ENCODE measurements around the gene DSEL. TPM values are rescaled to one million over a fixed set of nuclear protein-coding genes. Genes with fewer than 3 reads are reported as not detected.

Gene DSEL
- total and polyA plus RNA-seq, 4 experiments from 2014 or later, result 0.56 to 1.3 (median 0.90) TPM

DNA sequence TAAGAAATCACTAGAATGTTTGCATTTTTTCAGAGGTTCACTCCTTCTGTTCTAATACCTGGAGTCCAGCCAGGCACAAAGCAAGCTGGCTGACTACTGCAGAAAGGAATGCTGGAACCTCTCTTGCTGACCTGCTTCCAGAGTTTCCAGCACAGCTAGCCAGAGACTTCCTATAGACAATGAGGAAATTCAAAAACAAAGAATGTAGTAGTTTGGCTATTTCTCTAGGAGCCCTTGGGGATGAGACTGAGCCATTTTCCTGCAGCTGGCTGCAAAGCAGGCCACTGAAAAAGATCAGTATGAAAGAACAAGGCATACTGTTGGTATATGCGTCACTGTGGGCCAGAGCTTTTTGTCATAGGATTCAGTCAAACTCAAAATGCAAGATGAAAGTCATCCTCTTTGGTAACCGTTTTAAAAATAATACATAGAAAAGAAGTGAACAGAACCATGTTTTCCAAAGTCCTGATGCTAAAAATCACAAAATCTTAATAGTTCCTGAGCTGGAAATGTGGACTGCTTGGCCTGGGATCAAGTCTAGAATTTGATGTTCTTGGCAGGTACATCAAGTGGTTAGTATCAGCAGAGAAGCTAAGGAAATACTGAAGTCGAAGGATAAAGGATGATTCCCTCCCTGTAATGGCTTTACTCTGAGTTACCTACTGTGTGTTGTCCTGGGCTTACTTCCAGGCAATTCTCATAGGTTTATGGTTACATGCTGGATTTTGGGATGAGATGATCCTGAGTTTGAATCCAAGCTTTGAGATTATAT lies 9.0 kb upstream of the DSEL start:
- Mint-ChIP-seq H3K9me3 (no peaks in the 10 kb centered on the region), H3K27ac (no peak overlapping the region), H3K4me3 (no peak overlapping the region), H3K27me3 (peaks cover 14 to 26% of the 10 kb centered on the region in 2 donors), H3K4me1 (no peaks in the 10 kb centered on the region), H3K36me3 (no peaks in the 10 kb centered on the region)
- Histone ChIP-seq H3K9me3 (ENCODE audit: control insufficient read depth in 1 of 2, low read length in 2 of 2) (no peaks in the 10 kb centered on the region), H3K27ac (ENCODE audit: low read depth, low read length) (no peak overlapping the region), H3K4me1 (ENCODE audit: insufficient read depth, low read length) (no peaks in the 10 kb centered on the region), H3K27me3 (ENCODE audit: insufficient read depth, low read length) (peaks cover 4% of the 10 kb centered on the region), H3K4me3 (ENCODE audit: low read length in 2 of 2) (no peak overlapping the region), H3K36me3 (ENCODE audit: insufficient read depth, low read length) (no peaks in the 10 kb centered on the region)
- DNase-seq, result no peak
- CTCF ChIA-PET (ENCODE audit: partially characterized antibody), result interaction anchor here (1.2 to 2.5 kb wide), 2 partner anchors 9 to 12 kb away, joined by 4 to 9 read pairs; partner anchors contain the start of gene DSEL
- intact Hi-C loops (cut with micrococcal nuclease), result no loop called here
- POLR2A ChIA-PET (ENCODE audit: partially characterized antibody), result no interaction called here

DNA sequence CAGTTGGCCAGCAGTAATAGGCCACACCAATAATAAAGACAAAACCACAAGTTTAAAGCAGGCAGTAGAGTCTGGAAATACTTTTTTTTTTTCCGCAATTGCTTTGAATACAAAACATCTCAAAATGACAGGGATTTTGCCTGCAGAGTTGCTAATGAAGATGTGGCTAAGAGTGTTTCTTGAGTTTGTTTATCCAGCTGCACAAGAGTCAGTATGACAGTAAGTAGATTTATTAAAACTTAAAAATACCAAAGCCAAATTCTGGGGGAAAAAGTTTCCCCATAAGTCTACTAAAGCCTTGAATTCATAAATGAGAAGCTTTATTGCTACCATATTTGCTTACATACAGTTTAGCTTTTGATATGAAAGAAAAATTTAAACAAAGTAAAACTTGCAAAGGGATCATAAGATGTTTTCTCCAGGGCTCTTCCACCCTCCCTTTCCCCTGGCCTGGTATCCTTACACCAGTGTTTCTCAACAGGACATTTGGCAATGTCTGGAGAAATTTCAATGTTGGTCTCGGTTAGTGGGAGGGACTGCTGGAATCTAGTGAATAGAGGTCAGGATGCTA lies 3.9 kb upstream of the DSEL start:
- H3K27ac Mint-ChIP-seq, result no peak overlapping the region
- Histone ChIP-seq H3K27me3 (ENCODE audit: insufficient read depth, low read length) (peaks cover 4% of the 10 kb centered on the region), H3K27ac (ENCODE audit: low read depth, low read length) (no peak overlapping the region), H3K4me1 (ENCODE audit: insufficient read depth, low read length) (peaks cover 16% of the 10 kb centered on the region), H3K36me3 (ENCODE audit: insufficient read depth, low read length) (no peaks in the 10 kb centered on the region), H3K9me3 (ENCODE audit: control insufficient read depth in 1 of 2, low read length in 2 of 2) (no peaks in the 10 kb centered on the region), H3K4me3 (ENCODE audit: low read length in 2 of 2) (no peak overlapping the region)
- H3K4me1 Mint-ChIP-seq, result peaks cover 10 to 25% (median 18%) of the 10 kb centered on the region in 4 donors
- H3K27me3 Mint-ChIP-seq, result peaks cover 11 to 22% of the 10 kb centered on the region in 2 donors
- no peak for DNase-seq
- ChIA-PET POLR2A (ENCODE audit: partially characterized antibody) (no interaction called here), CTCF (ENCODE audit: partially characterized antibody) (no interaction called here)
- H3K9me3 Mint-ChIP-seq, result no peaks in the 10 kb centered on the region
- no peak overlapping the region for H3K4me3 Mint-ChIP-seq
- peaks cover 0 to 4% of the 10 kb centered on the region in 2 donors for H3K36me3 Mint-ChIP-seq
- intact Hi-C loops (cut with micrococcal nuclease), result no loop called here

DNA sequence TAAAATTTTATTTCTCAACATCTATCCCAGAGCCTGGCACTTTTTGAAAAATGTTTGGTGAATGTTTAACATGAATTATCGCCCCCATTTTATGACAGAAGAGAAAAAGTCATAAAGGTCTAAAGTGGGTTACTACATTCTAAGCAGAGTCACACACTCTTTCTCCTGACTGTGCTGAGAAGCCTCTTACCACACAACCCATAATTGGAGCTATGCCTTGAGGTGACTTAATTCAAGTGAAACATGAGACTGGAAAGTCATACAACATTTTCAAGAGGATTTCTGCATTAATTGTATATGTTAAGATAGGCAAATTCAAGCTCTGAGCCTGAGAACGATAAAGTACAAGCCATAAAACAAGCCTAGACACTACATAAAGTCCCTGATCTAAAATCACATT lies 3.1 kb upstream of the DSEL start:
- Mint-ChIP-seq H3K27me3 (peaks cover 11 to 22% of the 10 kb centered on the region in 2 donors), H3K4me1 (peaks cover 14 to 30% (median 22%) of the 10 kb centered on the region in 4 donors), H3K9me3 (no peaks in the 10 kb centered on the region), H3K36me3 (peaks cover 0 to 4% of the 10 kb centered on the region in 2 donors), H3K27ac (no peak overlapping the region), H3K4me3 (peak overlapping the region in 1 of 8 donors; percentile 33)
- Histone ChIP-seq H3K4me1 (ENCODE audit: insufficient read depth, low read length) (peaks cover 16% of the 10 kb centered on the region), H3K27me3 (ENCODE audit: insufficient read depth, low read length) (no peaks in the 10 kb centered on the region), H3K4me3 (ENCODE audit: low read length in 2 of 2) (no peak overlapping the region), H3K27ac (ENCODE audit: low read depth, low read length) (no peak overlapping the region), H3K36me3 (ENCODE audit: insufficient read depth, low read length) (no peaks in the 10 kb centered on the region), H3K9me3 (ENCODE audit: control insufficient read depth in 1 of 2, low read length in 2 of 2) (no peaks in the 10 kb centered on the region)
- no peak for DNase-seq
- intact Hi-C loops (cut with micrococcal nuclease), result loop anchor here (5.0 to 10.0 kb wide), 2 partner anchors 102 to 275 kb away; no protein-coding TSS in a partner anchor
- ChIA-PET POLR2A (ENCODE audit: partially characterized antibody) (no interaction called here), CTCF (ENCODE audit: partially characterized antibody) (interaction anchor here (1.1 kb wide), 1 partner anchor 8 kb away, joined by 3 read pairs; no protein-coding TSS in a partner anchor)

DNA sequence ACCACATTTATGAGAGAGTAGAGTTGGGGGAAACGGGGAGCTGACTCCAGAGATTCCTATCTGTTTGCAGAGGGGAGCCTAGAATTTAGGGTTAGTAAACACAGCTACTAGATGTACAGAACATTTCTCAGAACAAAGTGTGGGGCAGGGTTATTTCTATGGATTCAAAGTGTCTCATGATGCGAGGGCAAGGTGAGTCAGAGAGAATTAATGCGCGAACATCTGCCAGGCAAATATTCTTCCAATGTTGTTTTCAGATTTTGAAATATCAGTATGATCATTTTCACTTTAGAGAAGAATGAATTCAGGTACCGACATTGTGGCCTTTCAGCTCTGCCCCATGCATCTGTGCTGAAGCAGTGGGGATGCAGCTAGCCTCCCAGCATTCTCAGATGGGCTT lies 2.0 kb upstream of the DSEL start:
- Histone ChIP-seq H3K27me3 (ENCODE audit: insufficient read depth, low read length) (no peaks in the 10 kb centered on the region), H3K9me3 (ENCODE audit: control insufficient read depth in 1 of 2, low read length in 2 of 2) (no peaks in the 10 kb centered on the region), H3K36me3 (ENCODE audit: insufficient read depth, low read length) (no peaks in the 10 kb centered on the region), H3K27ac (ENCODE audit: low read depth, low read length) (no peak overlapping the region), H3K4me3 (ENCODE audit: low read length in 2 of 2) (no peak overlapping the region), H3K4me1 (ENCODE audit: insufficient read depth, low read length) (peaks cover 16% of the 10 kb centered on the region)
- intact Hi-C loops (cut with micrococcal nuclease), result loop anchor here (5.0 to 10.0 kb wide), 2 partner anchors 101 to 274 kb away; no protein-coding TSS in a partner anchor
- peaks cover 9 to 20% of the 10 kb centered on the region in 2 donors for H3K27me3 Mint-ChIP-seq
- no peak overlapping the region for H3K27ac Mint-ChIP-seq
- POLR2A ChIA-PET (ENCODE audit: partially characterized antibody), result no interaction called here
- no peak for DNase-seq
- H3K4me1 Mint-ChIP-seq, result peaks cover 14 to 30% (median 22%) of the 10 kb centered on the region in 4 donors
- no peaks in the 10 kb centered on the region for H3K9me3 Mint-ChIP-seq
- CTCF ChIA-PET (ENCODE audit: partially characterized antibody), result interaction anchor here (1.1 kb wide), 1 partner anchor 9 kb away, joined by 3 read pairs; no protein-coding TSS in a partner anchor
- H3K36me3 Mint-ChIP-seq, result peaks cover 0 to 4% of the 10 kb centered on the region in 2 donors
- H3K4me3 Mint-ChIP-seq, result no peak overlapping the region

DNA sequence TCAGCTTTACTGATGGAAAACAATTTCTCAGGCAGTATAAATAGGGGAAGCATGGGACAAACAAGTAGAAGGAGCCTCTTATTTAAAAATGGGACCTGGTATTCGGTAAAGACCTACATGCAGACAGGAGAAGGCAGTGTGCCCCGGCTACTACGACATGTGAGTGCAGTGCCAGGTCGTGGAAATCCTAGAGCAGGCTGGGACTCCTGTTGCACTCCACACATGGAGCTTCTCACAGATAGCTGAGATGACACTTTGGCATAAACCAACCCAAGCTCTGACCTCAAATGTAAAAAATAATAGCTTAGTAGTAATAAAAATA lies 885 bp upstream of the DSEL start:
- Histone ChIP-seq H3K4me1 (ENCODE audit: insufficient read depth, low read length) (peaks cover 16% of the 10 kb centered on the region), H3K27me3 (ENCODE audit: insufficient read depth, low read length) (no peaks in the 10 kb centered on the region), H3K36me3 (ENCODE audit: insufficient read depth, low read length) (no peaks in the 10 kb centered on the region), H3K9me3 (ENCODE audit: control insufficient read depth in 1 of 2, low read length in 2 of 2) (no peaks in the 10 kb centered on the region), H3K27ac (ENCODE audit: low read depth, low read length) (no peak overlapping the region), H3K4me3 (ENCODE audit: low read length in 2 of 2) (peak overlapping the region; percentile 84 to 97)
- Mint-ChIP-seq H3K36me3 (peaks cover 0 to 4% of the 10 kb centered on the region in 2 donors), H3K27ac (peak overlapping the region in 4 of 7 donors; percentile 53 to 92 (median 74)), H3K4me1 (peaks cover 14 to 30% (median 22%) of the 10 kb centered on the region in 4 donors), H3K27me3 (peaks cover 3 to 11% of the 10 kb centered on the region in 2 donors), H3K4me3 (peak overlapping the region; percentile 93 to 99 (median 95)), H3K9me3 (no peaks in the 10 kb centered on the region)
- intact Hi-C loops (cut with micrococcal nuclease), result loop anchor here (5.0 to 10.0 kb wide), 2 partner anchors 100 to 273 kb away; no protein-coding TSS in a partner anchor
- DNase-seq, result peak in 2 of 5 donors; percentile 22 to 35
- POLR2A ChIA-PET (ENCODE audit: partially characterized antibody), result interaction anchor here (0.9 kb wide), 1 partner anchor 9 kb away, joined by 3 read pairs; no protein-coding TSS in a partner anchor
- CTCF ChIA-PET (ENCODE audit: partially characterized antibody), result interaction anchor here (2.5 kb wide), 1 partner anchor 8 kb away, joined by 9 read pairs; no protein-coding TSS in a partner anchor

DNA sequence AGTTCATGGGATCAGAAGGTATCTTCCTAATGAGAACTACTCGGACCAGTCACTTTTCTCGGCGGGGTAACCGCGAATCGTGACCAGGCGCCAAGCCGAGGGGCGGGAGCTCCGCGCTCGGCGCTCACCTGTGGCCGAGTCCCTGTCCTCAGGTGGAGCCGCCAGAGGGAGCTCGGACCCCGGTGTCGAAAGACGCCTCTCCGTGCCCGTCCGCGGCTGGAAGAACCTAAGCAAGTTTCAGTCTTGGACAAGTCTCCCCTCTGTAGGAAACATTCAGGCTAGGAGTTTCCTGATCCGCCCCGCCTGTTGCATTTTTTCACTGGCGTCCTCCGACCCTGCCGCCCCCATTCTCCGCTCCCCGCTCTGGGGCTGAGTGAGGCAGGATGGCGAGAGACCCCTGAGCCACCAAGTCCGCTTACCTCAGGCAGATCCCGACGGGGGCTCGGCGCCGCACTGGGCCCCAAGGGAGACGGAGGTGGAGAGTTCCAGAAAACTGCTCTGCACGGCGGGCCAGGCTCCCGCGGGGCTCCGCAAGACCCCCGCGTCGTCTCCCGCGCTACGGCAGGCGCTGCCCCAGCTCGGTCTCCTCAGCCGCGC lies 480 bp downstream of the DSEL start:
- H3K27ac ChIP-seq (ENCODE audit: low read depth, low read length), result peak overlapping the region; percentile 36

More for the DNA sequence above, 480 bp downstream of the DSEL start:
- H3K27me3 ChIP-seq (ENCODE audit: insufficient read depth, low read length), result no peaks in the 10 kb centered on the region
- H3K27ac Mint-ChIP-seq, result peak overlapping the region in 6 of 7 donors; percentile 1 to 90 (median 86)
- ChIA-PET POLR2A (ENCODE audit: partially characterized antibody) (no interaction called here), CTCF (ENCODE audit: partially characterized antibody) (interaction anchor here (0.6 to 2.5 kb wide), 8 partner anchors 9 to 1220 kb away, joined by 3 to 9 read pairs (median 4); no protein-coding TSS in a partner anchor)
- H3K9me3 Mint-ChIP-seq, result no peaks in the 10 kb centered on the region
- DNase-seq, result peak; percentile 36 to 62 (median 44)
- intact Hi-C loops (cut with micrococcal nuclease), result loop anchor here (1.0 to 10.0 kb wide), 4 partner anchors 99 to 1199 kb away; partner anchors contain the start of gene TMX3
- H3K36me3 Mint-ChIP-seq, result peaks cover 0 to 4% of the 10 kb centered on the region in 2 donors
- H3K36me3 ChIP-seq (ENCODE audit: insufficient read depth, low read length), result no peaks in the 10 kb centered on the region
- H3K4me3 Mint-ChIP-seq, result peak overlapping the region; percentile 87 to 94 (median 92)
- H3K4me1 Mint-ChIP-seq, result peaks cover 14 to 30% (median 22%) of the 10 kb centered on the region in 4 donors
- H3K4me1 ChIP-seq (ENCODE audit: insufficient read depth, low read length), result peaks cover 16% of the 10 kb centered on the region
- no peaks in the 10 kb centered on the region for H3K9me3 ChIP-seq (ENCODE audit: control insufficient read depth in 1 of 2, low read length in 2 of 2)
- H3K27me3 Mint-ChIP-seq, result no peaks in the 10 kb centered on the region
- peak overlapping the region; percentile 58 to 59 for H3K4me3 ChIP-seq (ENCODE audit: low read length in 2 of 2)

Measured in CD4-positive, alpha-beta memory T cell (primary cell).